ENCODE data around the gene NUDT6.

The NUDT6 gene, protein sequence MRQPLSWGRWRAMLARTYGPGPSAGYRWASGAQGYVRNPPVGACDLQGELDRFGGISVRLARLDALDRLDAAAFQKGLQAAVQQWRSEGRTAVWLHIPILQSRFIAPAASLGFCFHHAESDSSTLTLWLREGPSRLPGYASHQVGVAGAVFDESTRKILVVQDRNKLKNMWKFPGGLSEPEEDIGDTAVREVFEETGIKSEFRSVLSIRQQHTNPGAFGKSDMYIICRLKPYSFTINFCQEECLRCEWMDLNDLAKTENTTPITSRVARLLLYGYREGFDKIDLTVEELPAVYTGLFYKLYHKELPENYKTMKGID

DNA sequence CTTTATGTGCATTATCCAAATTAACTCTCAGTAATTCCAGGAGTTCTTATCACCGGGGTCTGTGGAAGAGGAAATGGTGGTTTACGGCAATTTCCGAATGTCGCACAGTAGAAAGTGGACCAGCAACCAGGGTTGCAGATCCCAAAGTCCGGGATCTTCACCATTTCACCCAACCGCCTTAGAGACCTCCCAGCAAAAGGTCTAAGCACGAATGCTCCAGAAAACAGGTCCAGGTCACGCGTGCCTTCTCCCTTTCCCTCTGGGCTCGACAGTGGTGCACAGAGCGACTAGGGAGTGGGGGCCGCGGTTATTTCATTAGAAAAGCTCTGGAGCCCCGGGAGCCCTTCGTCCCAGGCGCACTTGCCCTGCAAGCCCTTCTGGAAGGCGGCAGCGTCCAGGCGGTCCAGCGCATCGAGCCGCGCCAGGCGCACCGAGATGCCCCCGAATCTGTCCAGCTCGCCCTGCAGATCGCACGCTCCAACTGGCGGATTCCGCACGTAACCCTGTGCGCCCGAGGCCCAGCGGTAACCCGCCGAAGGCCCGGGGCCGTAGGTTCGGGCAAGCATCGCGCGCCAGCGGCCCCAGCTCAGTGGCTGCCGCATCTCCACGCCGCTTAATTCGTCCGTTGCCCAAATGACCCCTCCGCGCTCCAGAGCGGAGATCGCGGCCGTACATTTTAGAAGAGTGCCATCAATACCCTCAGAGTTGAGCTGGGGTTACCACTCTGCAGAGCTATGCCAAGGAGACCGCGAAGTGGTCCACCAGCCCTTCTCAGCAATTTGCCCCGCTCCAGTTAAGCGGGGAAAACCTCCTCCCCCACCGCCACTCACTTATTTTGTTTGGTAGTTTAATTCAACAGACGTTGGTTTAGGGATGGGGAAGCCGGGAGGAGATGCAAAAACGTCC, at the start of gene NUDT6:
NUDT6 (minus strand) TSS at position 627 of the 906 bp plus-strand sequence; CDS start at position 602, 25 bp downstream.
- DNase-seq, result peak; percentile 70

DNA sequence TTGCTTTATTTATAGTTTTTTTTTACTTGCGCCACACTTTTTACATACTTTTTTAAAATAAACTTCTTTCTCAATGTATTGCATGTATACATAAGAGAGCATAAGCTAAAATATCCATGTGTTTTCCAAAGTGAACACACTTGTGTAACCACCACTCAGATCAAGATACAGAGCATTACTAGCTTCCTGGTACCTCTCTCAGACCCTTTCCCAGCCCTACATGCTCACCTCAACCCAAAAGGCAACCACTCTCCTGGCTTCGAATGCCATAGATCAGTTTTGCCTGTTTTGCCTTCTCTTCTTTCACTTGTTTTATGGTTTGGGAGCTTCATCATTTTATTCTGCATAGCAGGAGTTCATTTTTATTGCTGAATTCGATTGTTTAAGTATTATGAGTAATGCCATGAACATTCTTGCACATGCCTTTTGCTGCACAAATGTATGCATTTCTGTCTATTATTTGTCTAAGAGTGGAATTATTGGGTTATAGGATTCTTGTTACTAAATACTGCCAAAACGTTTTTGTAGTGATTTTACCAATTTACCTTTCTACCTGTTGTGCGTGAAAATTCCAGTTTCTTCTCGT, 45.9 kb upstream of the NUDT6 start:
- DNase-seq, result no peak

DNA sequence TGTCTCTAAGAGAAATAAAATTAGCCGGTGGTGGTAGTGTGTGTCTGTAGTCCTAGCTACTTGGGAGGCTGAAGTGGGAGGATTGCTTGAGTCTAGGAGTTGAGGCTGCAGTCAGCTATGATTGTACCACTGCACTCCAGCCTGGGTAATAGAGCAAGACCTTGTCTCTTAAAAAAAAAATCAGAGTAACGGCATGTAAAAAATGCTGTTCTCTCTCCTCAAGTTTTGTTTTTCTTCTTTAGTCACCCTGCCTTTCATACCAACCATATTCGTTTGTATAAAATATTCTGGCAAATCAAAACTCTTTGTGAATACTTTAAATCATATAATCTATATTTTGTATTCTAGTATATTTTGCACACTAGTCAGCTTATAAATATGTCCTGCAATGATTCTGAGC, 44.8 kb upstream of the NUDT6 start:
- DNase-seq, result no peak

DNA sequence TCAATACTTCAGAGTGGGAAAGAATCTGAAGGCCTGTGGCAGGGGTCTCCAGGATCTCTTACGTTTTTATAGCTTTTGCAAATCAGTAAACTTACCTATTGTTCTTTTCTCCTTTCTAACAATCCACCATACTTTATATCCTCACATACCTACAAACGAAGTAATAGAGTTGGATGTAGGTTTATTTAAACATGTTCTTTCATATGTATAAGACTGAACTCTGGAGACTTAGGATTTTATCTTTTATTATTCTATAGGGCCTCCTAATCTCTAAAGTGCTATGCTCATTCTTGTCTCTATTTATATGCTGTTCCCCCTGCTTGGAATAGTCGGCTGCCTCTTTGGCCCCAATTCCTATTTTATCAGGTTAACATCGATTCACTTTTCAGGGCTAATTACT, 43.8 kb upstream of the NUDT6 start:
- no peak for DNase-seq

DNA sequence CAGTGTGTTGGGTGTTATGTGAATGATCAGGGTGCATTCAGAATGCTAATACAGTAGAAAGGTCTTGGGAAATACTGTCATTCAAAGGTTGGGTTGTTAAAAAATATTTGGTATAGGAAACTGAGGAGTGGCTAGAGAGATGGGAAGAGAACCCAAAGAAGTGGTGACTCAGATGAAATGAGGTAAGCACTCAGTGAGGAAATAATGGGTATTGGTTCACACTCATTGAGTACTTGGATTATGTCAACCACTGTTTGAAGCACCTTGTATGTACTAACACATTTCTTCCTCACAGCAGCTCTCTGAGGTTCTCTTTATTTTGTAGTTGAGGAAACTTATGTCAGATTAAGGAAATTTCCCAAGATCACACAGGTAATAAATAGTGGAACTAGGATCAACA, 40.8 kb upstream of the NUDT6 start:
- peak; percentile 24 for DNase-seq

DNA sequence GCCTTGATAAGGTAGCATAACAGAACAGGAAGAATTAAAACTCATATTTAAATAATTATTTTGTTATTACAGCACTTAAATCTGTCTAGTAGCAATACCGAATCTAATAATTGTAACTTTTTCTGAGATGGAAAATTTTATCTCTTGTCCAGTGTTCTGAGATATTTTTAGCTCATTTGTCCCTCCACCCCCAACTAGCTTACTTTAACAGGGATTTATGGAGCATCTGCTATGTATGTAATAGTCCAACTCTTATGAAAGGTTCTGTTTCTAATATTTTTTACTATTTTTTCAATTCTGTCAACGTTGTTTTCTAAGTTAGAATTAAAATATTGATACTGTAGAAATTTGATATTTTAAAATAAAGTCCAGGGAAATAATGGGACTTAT, 38.2 kb upstream of the NUDT6 start:
- DNase-seq, result no peak

DNA sequence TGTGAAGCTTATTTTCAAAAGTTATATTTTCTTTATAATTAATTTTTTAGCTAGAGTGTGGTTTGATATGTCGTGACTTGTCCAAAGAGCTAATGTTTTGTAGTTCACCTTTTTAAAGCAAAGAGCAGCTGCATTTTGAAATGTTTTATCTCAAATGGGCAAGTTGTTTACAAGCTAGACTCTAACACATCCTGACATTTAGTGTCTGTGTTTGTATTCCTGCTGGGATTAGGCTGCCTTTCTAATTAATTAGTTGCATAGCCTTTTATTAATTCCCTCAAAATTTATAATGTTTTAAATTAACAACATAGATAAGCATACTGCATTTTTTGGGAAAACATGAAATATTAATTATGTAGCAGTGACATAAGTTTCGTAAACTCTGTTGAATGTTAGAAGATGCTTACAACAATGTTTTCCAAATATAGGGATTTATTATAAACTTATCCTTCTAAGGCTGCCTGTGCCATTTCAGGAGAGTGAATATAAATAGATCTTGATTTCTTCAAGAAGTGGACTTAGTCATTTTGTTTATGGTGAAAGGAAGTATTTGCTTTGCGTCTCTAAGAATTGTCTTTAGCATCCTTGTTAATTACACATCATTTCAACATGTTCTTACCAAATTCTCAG, 37.7 kb upstream of the NUDT6 start:
- DNase-seq, result no peak

DNA sequence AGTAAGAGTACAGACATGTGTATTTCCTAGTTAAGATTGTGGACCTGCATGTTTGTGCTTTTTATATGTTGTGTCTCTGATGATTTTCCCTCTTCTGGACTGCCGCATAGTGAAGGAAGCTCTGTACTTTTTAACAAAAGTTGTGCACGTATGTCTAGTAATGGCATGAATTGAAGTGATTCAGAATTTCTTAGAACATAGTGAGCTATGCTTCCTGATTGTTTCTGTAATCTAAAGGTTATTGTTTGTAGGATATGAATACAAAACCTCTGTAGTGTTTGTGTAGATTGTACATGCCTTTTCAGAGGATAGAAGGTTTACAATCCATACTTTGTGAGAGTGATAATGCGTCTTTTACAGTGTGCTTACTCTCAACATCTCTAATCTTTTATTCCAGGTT, 37.0 kb upstream of the NUDT6 start:
- DNase-seq, result no peak

DNA sequence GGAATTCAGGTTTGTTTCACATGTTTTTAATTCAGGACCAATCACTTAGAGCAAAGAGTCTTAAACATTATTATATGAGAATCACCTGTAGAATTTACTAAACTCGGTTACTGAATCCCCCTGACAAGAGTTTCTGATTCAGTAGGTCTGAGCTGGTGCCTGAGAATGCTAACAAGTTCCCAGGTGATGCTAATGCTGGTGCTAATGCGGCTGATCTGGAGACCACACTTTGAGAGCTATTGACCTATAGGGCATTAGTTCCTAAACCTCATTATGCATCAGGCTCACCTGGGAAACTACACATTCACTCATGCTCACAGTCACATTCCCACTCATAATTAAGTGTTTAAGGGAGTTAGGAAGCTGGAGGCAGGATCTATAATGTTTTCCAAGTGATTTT, 36.1 kb upstream of the NUDT6 start:
- no peak for DNase-seq

DNA sequence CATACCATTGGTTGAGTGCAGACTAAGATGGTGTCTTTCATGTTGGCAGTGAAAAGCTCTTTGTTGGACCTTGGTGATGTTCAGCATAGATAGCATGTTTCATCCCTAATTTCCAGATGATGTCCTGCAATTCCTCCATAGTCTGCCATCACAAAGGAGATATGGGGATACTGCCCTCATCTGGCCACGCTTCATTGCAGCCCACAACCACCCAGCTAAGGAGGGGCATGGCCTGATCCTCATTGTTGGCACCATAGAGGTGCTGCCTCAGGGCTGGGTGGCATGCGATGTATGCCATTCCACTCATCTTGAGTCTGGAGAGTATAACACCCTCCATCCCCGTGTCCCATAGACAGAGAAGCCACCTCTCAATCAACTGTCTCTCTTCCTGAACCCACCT, 31.5 kb upstream of the NUDT6 start:
- DNase-seq, result no peak

DNA sequence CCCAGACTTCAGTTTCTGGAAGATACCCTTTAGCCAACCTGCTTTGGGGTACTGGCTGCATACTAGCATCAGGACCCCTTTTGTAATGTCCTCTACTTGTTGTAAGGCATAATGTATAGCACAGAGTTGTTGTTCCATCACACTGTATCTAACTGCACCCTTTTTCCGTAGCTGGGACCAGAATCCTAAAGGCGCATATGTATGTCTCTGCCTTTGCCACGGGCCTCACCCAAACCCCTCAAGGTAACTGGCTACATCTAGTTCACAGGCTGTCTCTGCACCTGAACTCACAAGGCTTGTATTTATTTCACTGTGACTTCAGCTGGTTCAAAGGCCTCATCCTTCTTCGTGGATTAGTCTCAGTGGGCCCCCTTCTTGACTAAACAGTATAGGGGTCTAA, 29.6 kb upstream of the NUDT6 start:
- DNase-seq, result no peak

DNA sequence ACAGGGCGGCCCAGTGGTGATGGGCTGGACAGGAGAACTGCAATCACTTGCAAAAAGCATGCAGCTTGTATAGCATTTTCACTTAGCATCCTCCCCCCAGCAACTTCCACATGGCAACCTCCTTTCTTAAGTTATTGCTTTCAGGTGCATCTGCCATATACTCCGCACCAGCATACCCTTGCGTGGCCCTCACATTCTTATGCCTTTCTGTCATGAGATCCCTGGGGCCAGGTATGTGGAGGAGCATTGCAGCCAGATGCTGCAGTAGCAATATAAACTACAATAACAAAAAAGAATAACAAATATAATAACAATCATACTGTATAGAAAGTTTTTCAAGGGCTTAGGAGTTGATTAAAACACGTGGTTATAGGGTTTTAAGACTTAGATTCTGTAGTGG, 26.3 kb upstream of the NUDT6 start:
- no peak for DNase-seq

DNA sequence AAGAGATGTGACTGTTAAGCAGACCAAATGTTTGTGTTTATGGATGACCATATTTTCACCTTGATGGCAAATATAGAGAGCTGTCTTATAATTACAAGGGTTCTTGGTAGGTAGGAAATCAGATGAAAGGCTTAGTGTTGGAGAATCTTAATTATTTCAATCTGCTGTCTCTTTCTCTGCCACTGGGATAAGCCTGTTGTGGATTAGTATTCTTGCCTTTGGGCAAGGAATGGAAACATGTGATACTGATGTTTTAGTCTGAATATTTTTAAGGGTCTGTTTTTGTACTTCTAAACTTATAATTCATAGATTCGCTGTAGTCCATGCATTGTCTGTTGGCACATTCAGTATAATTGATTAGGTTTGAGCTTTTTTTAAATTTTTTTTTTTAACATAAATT, 23.7 kb upstream of the NUDT6 start:
- no peak for DNase-seq

DNA sequence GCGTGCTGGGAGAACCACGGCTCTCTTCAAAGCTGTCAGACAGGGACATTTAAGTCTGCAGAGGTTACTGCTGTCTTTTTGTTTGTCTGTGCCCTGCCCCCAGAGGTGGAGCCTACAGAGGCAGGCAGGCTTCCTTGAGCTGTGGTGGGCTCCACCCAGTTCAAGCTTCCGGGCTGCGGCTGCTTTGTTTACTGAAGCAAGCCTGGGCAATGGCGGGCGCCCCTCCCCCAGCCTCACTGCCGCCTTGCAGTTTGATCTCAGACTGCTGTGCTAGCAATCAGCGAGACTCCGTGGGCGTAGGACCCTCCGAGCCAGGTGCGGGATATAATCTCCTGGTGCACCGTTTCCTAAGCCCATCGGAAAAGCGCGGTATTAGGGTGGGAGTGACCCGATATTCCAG, 22.7 kb upstream of the NUDT6 start:
- peak; percentile 32 for DNase-seq

DNA sequence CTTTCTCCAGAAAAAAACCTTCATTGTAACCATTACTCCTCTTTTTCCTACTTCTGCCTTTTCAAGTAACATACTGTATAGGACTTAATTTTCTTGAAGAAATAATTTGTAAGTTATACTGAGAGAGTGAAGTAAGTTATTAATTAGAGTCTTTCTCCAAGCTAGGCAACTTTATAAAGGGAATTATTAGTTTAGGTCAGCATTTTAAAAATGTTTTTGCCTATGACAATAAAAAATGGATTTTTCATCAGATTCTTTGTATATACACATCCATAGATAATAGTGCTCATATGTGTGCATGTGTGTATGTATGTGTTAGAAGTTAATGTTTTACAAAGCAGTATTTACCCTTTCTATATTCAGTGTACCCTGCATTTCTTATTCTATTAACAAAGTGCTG, 10.4 kb upstream of the NUDT6 start:
- DNase-seq, result no peak

DNA sequence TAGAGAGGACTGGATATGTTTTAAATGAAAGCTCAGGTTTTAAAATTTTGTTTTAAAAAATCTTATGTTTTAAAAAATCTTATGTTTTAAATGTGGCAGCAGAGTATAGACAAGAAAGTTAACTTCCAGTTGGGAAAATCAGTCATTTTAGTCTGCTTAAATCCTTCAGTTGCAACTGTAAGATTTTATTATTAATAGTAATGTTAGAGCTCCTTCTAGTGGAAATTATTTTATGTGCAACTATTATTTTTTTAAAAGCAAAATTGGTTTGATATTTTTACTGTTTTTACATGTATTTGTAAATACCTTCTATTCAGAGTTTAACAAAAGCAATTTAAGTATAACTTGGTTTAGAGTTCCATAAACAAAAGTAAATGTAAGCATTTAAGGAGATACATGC, 8.5 kb upstream of the NUDT6 start:
- DNase-seq, result no peak

DNA sequence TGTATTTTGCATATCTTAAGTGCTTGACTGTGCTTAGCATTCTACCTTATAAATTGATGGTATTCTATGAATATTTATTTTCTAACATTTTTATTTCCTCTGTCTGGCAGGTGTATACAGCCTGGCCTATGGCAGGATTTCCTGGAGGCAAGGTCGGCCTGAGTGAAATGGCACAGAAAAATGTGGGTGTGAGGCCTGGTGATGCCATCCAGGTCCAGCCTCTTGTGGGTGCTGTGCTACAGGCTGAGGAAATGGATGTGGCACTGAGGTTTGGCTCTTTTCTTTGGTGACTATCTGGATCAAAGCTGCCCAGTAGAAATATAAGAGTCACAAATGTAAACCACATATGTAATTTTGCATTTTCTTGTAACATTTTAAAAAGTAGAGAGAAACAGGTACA, 6.5 kb upstream of the NUDT6 start:
- peak; percentile 24 for DNase-seq

DNA sequence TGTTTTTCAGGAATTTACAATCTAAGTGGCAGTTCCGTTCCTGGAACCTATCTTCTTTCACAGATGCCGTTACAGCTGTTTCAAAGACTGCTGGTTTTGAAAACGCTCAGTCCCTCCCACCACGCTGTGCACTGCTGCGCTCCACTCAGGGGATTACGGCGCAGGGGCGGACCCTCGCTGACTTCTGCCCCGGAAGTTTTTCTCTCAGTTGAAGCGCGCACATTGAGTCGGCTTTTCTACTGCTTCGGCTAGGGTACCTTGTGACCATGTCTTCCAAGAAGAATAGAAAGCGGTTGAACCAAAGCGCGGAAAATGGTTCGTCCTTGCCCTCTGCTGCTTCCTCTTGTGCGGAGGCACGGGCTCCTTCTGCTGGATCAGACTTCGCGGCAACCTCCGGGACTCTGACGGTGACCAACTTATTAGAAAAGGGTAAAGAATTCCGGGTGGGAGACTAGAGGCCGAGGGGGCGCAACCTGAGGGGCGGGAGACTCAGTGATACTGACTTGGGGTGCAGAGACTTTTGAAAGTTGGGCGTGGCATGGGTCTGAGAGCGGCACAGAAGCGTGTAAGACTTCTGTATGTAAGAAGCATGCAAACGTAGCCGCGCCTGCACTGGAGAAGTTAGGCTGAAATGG, 597 bp upstream of the NUDT6 start:
- DNase-seq, result peak; percentile 94

DNA sequence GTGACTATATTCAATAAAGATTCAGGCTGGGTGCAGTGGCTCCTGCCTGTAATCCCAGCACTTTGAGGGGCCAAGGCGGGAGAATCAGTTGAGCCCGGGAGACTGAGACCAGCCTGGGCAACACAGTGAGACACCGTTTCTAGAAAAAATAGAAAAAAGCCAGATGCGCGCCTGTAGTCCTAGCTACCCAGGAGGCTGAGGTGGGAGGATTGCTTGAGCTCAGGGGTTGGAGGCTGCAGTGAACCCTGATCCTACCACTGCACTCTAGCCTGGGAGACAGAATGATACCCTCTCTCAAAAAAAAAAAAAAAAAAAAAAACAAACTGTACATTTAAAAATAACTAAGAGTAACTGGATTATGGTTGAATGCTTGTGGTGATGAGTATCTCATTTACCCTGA, 1.1 kb downstream of the NUDT6 start:
- DNase-seq, result no peak

DNA sequence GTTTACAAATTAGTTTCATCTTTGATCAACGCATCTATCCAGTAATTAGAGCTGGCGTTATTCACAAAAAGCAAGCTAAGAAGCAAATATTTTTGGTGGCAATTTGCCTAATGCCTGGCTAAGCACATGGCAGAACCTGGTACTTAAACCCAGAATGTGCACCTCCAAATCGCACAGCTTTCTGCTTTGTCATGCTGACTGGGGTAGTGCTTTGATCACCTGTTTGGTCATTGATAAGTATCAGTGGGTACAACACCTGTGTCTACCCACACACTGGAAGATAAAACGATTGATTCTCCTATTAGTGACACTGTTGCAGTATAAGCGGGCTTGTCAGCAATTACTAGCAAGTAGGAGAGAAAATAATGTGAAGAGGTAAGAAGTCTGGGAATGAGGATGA, 1.9 kb downstream of the NUDT6 start:
- DNase-seq, result no peak

DNA sequence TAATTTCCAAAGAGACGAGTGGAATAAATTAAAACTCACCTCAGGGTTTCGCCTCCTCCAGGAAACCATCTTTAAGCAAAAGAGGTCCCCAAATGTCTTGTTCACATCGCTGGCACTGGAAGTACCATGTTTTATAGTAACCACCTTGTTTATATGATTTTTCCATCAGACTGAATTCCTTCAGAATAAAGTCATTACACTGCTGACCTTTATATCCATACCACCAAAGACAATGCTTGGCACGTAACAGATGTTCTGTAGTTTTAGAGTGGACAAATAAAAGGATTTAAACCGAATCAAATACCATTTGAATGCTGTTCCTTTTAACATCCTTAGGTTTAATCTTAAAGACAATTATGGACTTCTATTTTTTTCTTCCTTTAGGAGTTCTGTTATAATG, 4.7 kb downstream of the NUDT6 start:
- DNase-seq, result no peak

DNA sequence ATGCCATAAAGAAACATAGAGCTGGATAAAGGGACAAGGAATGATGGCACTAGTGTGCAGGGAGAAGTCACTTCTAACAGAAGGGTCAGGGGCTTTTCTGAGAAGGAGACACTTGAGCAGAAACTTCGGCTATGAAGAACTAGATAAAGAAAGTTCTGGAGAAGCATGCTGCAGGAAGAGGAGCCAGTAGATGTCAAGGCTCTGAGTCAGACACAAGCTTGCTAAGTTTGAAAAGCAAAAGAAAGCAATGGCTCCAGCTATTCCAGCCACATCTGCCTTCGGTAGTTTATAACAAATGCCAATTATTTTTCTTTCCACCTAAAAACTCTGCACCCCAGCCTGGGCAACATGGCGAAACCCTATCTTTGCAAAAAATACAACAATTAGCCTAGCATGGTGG, 7.5 kb downstream of the NUDT6 start:
- no peak for DNase-seq

DNA sequence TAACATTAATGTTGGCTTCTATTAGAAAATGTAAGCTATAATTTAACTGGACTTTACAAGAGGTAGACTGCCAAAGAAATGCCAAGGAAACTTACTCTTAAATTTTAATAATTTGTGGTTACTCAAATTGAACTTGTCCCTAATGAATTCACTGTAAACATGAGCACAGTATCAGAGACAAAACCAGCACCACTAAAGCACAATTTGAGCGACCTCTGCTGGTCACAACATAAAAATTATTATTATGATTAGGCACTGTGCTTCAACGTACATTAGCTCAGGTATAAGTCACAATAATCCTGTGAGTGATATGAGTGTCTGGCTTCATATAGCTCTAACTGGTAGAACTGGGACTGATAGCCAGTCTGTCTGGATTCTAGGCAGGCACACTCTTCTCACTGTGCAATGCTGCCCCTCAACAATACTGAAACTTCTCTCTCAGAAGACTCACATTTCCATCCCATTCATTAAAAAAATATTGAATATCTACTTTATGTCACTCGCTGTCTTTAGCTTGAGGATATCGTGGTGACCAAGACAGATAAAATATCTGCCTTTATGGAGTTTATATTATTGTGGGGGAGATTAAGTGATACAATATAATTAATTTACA, 8.0 kb downstream of the NUDT6 start:
- DNase-seq, result peak; percentile 52

All from activated CD4-positive, alpha-beta T cell treated with anti-CD3 and anti-CD28 coated beads, Interleukin-10, Interleukin-2, amounts not matched to agents 100 ng/mL and 50 ng/mL, durations not matched to agents 16 hours and 8 hours (primary cell).